ENCODE data around the gene LRRC75A.

LRRC75A gene

DNA sequence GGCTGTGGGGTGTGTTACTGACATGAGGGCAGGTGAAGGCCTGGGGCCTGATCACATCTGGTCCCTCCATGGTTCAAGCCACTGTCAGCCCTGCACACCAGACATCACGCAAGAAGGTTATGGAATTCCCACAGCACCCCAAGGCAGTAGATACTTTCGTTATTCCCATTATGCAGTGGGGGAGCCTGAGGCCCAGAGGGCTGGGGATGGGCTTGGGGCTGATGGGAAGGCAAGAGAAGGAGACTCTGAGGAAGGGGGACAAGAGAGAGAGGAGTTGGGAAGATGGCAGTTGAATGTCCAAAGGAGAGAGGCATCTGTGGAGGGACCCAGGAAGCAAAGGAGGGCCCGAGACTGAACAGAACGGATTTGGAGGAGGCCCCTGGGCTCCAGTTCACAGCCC lies 42.0 kb downstream of the LRRC75A start:
- Histone ChIP-seq H3K27me3 (no peaks in the 10 kb centered on the region), H3K9me3 (no peaks in the 10 kb centered on the region), H3K4me1 (peaks cover 0 to 3% (median 0%) of the 10 kb centered on the region in 4 donors), H3K36me3 (peaks cover 0 to 49% (median 23%) of the 10 kb centered on the region in 3 donors), H3K27ac (no peak overlapping the region), H3K4me3 (no peak overlapping the region)
- TF ChIP-seq, protein P1, sequence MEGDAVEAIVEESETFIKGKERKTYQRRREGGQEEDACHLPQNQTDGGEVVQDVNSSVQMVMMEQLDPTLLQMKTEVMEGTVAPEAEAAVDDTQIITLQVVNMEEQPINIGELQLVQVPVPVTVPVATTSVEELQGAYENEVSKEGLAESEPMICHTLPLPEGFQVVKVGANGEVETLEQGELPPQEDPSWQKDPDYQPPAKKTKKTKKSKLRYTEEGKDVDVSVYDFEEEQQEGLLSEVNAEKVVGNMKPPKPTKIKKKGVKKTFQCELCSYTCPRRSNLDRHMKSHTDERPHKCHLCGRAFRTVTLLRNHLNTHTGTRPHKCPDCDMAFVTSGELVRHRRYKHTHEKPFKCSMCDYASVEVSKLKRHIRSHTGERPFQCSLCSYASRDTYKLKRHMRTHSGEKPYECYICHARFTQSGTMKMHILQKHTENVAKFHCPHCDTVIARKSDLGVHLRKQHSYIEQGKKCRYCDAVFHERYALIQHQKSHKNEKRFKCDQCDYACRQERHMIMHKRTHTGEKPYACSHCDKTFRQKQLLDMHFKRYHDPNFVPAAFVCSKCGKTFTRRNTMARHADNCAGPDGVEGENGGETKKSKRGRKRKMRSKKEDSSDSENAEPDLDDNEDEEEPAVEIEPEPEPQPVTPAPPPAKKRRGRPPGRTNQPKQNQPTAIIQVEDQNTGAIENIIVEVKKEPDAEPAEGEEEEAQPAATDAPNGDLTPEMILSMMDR (IDR thresholded peaks at IDR 0.05), result no peak
- DNase-seq, result no peak
- intact Hi-C loops (cut with DNase I; ENCODE audit: low total_unique reads), result no loop called here

DNA sequence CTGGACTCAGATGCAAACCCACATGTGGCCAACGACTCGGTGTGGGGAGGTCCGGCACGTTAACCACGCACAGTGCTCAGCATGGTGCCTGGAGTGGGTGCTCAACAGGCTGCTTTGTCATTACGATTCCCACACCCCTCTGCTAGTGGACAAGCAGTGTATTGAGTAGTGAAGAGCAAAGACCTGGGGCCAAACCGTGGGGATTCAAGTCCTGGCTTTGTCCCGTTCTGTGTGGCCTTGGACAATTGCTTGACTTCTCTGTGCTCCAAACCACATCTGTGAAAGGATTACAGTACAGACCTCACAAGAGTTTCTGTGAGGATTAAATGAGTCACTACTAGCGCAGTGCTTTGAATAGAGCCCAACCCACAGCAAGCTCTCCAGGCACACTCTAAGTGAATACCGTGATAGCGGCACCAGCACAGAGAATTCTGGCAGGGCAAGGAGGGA lies 42.8 kb downstream of the LRRC75A start:
- no peaks in the 10 kb centered on the region for H3K27me3 ChIP-seq
- TF ChIP-seq, protein P1 (IDR thresholded peaks at IDR 0.05), result no peak
- intact Hi-C loops (cut with DNase I; ENCODE audit: low total_unique reads), result no loop called here
- H3K4me1 ChIP-seq, result peaks cover 0 to 3% (median 0%) of the 10 kb centered on the region in 4 donors
- H3K9me3 ChIP-seq, result no peaks in the 10 kb centered on the region
- DNase-seq, result no peak
- peaks cover 0 to 55% (median 28%) of the 10 kb centered on the region in 3 donors for H3K36me3 ChIP-seq
- H3K27ac ChIP-seq, result no peak overlapping the region
- no peak overlapping the region for H3K4me3 ChIP-seq

GRCh38 chr17:16448490-16448889 lies 43.5 kb downstream of the LRRC75A start:
- DNase-seq, result no peak
- H3K27ac ChIP-seq, result no peak overlapping the region
- no peaks in the 10 kb centered on the region for H3K27me3 ChIP-seq
- no peaks in the 10 kb centered on the region for H3K9me3 ChIP-seq
- no peak overlapping the region for H3K4me3 ChIP-seq
- peaks cover 0 to 3% (median 0%) of the 10 kb centered on the region in 4 donors for H3K4me1 ChIP-seq
- peaks cover 0 to 61% (median 34%) of the 10 kb centered on the region in 3 donors for H3K36me3 ChIP-seq
- intact Hi-C loops (cut with DNase I; ENCODE audit: low total_unique reads), result no loop called here
- TF ChIP-seq, protein P1 (IDR thresholded peaks at IDR 0.05), result no peak

- peaks cover 0 to 69% (median 41%) of the 10 kb centered on the region in 3 donors for H3K36me3 ChIP-seq
- no peaks in the 10 kb centered on the region for H3K27me3 ChIP-seq
- DNase-seq, result no peak
- intact Hi-C loops (cut with DNase I; ENCODE audit: low total_unique reads), result no loop called here
- H3K27ac ChIP-seq, result no peak overlapping the region
- no peak overlapping the region for H3K4me3 ChIP-seq
- no peaks in the 10 kb centered on the region for H3K9me3 ChIP-seq
- H3K4me1 ChIP-seq, result peaks cover 0 to 3% (median 0%) of the 10 kb centered on the region in 4 donors
- TF ChIP-seq, protein P1 (IDR thresholded peaks at IDR 0.05), result no peak
Observed at GRCh38 chr17:16447676-16448075, 44.3 kb downstream of the LRRC75A start.

GRCh38 chr17:16446338-16446983 lies 45.5 kb downstream of the LRRC75A start:
- Histone ChIP-seq H3K36me3 (peaks cover 0 to 82% (median 53%) of the 10 kb centered on the region in 3 donors), H3K27ac (no peak overlapping the region)

More at GRCh38 chr17:16446338-16446983, 45.5 kb downstream of the LRRC75A start:
- no peaks in the 10 kb centered on the region for H3K9me3 ChIP-seq
- H3K4me3 ChIP-seq, result no peak overlapping the region
- H3K4me1 ChIP-seq, result peaks cover 0 to 12% (median 7%) of the 10 kb centered on the region in 4 donors
- TF ChIP-seq, protein P1 (IDR thresholded peaks at IDR 0.05), result no peak
- DNase-seq, result no peak
- intact Hi-C loops (cut with DNase I; ENCODE audit: low total_unique reads), result no loop called here
- H3K27me3 ChIP-seq, result no peaks in the 10 kb centered on the region

All from tibial artery (tissue), 4 donors.